HL-60 (cell line): ENCODE data around the gene SLC7A14.

ENCODE experiments used
- CTCF ChIP-seq: IDR thresholded peaks from one replicate; pipeline ENCODE4 v1.5.1; 2011; ENCODE audit warnings: low read length, control low read depth, inconsistent platforms; ENCODE audit not compliant: insufficient read depth
- GABPA ChIP-seq: IDR thresholded peaks from 2 replicates; pipeline ENCODE4 v1.6.1; 2012; ENCODE audit warnings: low read depth
- POLR2AphosphoS5 ChIP-seq: IDR thresholded peaks from 2 replicates; pipeline ENCODE4 v1.6.1; 2012; ENCODE audit warnings: low read depth
- REST ChIP-seq: IDR thresholded peaks from 2 replicates; pipeline ENCODE4 v1.6.1; 2012; ENCODE audit warnings: low read depth; ENCODE audit not compliant: insufficient replicate concordance

- TF ChIP-seq CTCF = no peak
- TF ChIP-seq POLR2AphosphoS5 = no peak
- no peak for TF ChIP-seq GABPA
- TF ChIP-seq REST = no peak
These were observed 112.5 kb downstream of the SLC7A14 start for GRCh38 chr3:170473358-170473757.
